H1 (cell line): ENCODE data around the gene NCLN.

Experiments
- ATF3 ChIP-seq: IDR thresholded peaks from 2 replicates; pipeline ENCODE4 v1.6.1; 2011; ENCODE audit warnings: low read depth, mild to moderate bottlenecking, low read length; ENCODE audit not compliant: insufficient read depth
- CTCF ChIP-seq, 3 experiments: IDR thresholded peaks; 1 replicate in 2 of 3; 2 replicates in 1 of 3; pipeline versions ENCODE4 v1.5.1 to v1.6.1; 2011; ENCODE audit warnings: low read length in 3 of 3, mild to moderate bottlenecking in 3 of 3, inconsistent platforms in 2 of 3, low read depth in 1 of 3, moderate library complexity in 1 of 3; ENCODE audit not compliant: insufficient read depth in 1 of 3; ENCODE audit errors: control extremely low read depth in 1 of 3
- EGR1 ChIP-seq: IDR thresholded peaks from 2 replicates; pipeline ENCODE4 v1.6.1; 2011; ENCODE audit warnings: low read depth, low read length, borderline replicate concordance
- MAX ChIP-seq: IDR thresholded peaks from 2 replicates; pipeline ENCODE4 v1.6.1; 2012; ENCODE audit warnings: inconsistent platforms
- POLR2A ChIP-seq, 2 experiments: IDR thresholded peaks; 1 replicate in 1 of 2; 2 replicates in 1 of 2; pipeline ENCODE4 v1.6.1; 2011; ENCODE audit warnings: low read depth in 2 of 2, low read length in 2 of 2, mild to moderate bottlenecking in 2 of 2; ENCODE audit errors: control extremely low read depth in 1 of 2
- POLR2AphosphoS5 ChIP-seq: IDR thresholded peaks from 2 replicates; pipeline ENCODE4 v1.6.1; 2011; ENCODE audit warnings: low read depth, low read length
- SIN3A ChIP-seq, 2 experiments: IDR thresholded peaks in 1 of 2; conservative IDR thresholded peaks in 1 of 2; 2 replicates each; pipeline ENCODE4 v1.6.1; 2011 to 2012; ENCODE audit warnings: low read length in 2 of 2, improper control_type of control experiment in 1 of 2, low read depth in 1 of 2, mild to moderate bottlenecking in 1 of 2
- SP1 ChIP-seq: IDR thresholded peaks from 2 replicates; pipeline ENCODE4 v1.6.1; 2011; ENCODE audit warnings: low read depth, low read length
- SP4 ChIP-seq: IDR thresholded peaks from 2 replicates; pipeline ENCODE4 v1.6.1; 2012; ENCODE audit warnings: low read length, inconsistent platforms
- TAF1 ChIP-seq: IDR thresholded peaks from 2 replicates; pipeline ENCODE4 v1.6.1; 2011; ENCODE audit warnings: mild to moderate bottlenecking, low read depth, low read length

- no peak for TF ChIP-seq SP4
- TF ChIP-seq CTCF (IDR thresholded peaks at IDR 0.05; ENCODE audit: control extremely low read depth in 1 of 3, insufficient read depth in 1 of 3, low read depth in 1 of 3, low read length in 3 of 3): peak; percentile 94 to 97 (median 97)
- no peak for TF ChIP-seq TAF1
- TF ChIP-seq EGR1: no peak
- TF ChIP-seq SIN3A (conservative IDR thresholded peaks at IDR 0.05 in 1 of 2, IDR thresholded peaks at IDR 0.05 in 1 of 2; ENCODE audit: low read depth in 1 of 2, low read length in 2 of 2): peak in 1 of 2 experiments; percentile 46; a peak in 1 of 4 replicates
- no peak for TF ChIP-seq SP1
- TF ChIP-seq MAX: no peak
- TF ChIP-seq POLR2A (IDR thresholded peaks at IDR 0.05; ENCODE audit: control extremely low read depth in 1 of 2, low read depth in 2 of 2, low read length in 2 of 2): no peak
- TF ChIP-seq ATF3: no peak
- no peak for TF ChIP-seq POLR2AphosphoS5
Observed at GRCh38 chr19:3163230-3163886, 22.4 kb upstream of the NCLN start.
